Skin epidermis (tissue), 12 donors: ENCODE results near the gene STK17A.
"Not testable (repeated sequence)": the region's sequence is repeated elsewhere in the genome, so short reads cannot be mapped to it uniquely, and the experiment has no call there.

Experiments
- H3K27ac ChIP-seq, 21 experiments: fragments of 200-600 bp; sonication (generic) in 11 of 21; one replicate each; pipeline ENCODE4 v1.5.0; 2020; ENCODE audit warnings: mild to moderate bottlenecking in 3 of 21, inconsistent platforms in 2 of 21, moderate library complexity in 2 of 21
- H3K4me3 ChIP-seq, 7 experiments: fragments of 200-600 bp; sonication (generic) in 2 of 7; one replicate each; pipeline ENCODE4 v1.5.0; 2020; ENCODE audit warnings: inconsistent platforms in 2 of 7, mild to moderate bottlenecking in 2 of 7, moderate library complexity in 1 of 7

Gene STK17A

GRCh38 chr7:43626695-43627094 is 43.8 kb downstream of the STK17A start:
- Histone ChIP-seq H3K27ac (peak overlapping the region in 1 of 21 experiments; percentile 12), H3K4me3 (no peak overlapping the region)

- not testable (repeated sequence) for H3K4me3 ChIP-seq, H3K27ac ChIP-seq
These were observed 44.9 kb downstream of the STK17A start for GRCh38 chr7:43627798-43628197.

GRCh38 chr7:43628431-43628830 is 45.5 kb downstream of the STK17A start:
- H3K4me3 ChIP-seq: no peak overlapping the region

GRCh38 chr7:43629857-43630256 is 46.9 kb downstream of the STK17A start:
- H3K27ac ChIP-seq: no peak overlapping the region
- no peak overlapping the region for H3K4me3 ChIP-seq

More at GRCh38 chr7:43628431-43628830, 45.5 kb downstream of the STK17A start:
- H3K27ac ChIP-seq: no peak overlapping the region

- Histone ChIP-seq H3K4me3 (no peak overlapping the region), H3K27ac (no peak overlapping the region)
These were observed 47.6 kb downstream of the STK17A start for GRCh38 chr7:43630482-43630881.

- Histone ChIP-seq H3K4me3 (no peak overlapping the region), H3K27ac (peak overlapping the region in 1 of 21 experiments; percentile 10)
These were observed 48.7 kb downstream of the STK17A start for GRCh38 chr7:43631559-43631958.

GRCh38 chr7:43632746-43633145 is 49.8 kb downstream of the STK17A start:
- Histone ChIP-seq H3K27ac (no peak overlapping the region), H3K4me3 (no peak overlapping the region)

- no peak overlapping the region for H3K27ac ChIP-seq
- no peak overlapping the region for H3K4me3 ChIP-seq
These were observed 51.5 kb downstream of the STK17A start for GRCh38 chr7:43634384-43634783.

- peak overlapping the region in 7 of 21 experiments; percentile 22 to 69 (median 54) for H3K27ac ChIP-seq
- no peak overlapping the region for H3K4me3 ChIP-seq
These were observed 53.2 kb downstream of the STK17A start for GRCh38 chr7:43636093-43636492.

GRCh38 chr7:43637114-43637806 is 54.4 kb downstream of the STK17A start:
- no peak overlapping the region for H3K4me3 ChIP-seq
- peak overlapping the region in 14 of 21 experiments; percentile 3 to 71 (median 52) for H3K27ac ChIP-seq

GRCh38 chr7:43639858-43640491 is 57.1 kb downstream of the STK17A start:
- Histone ChIP-seq H3K4me3 (no peak overlapping the region), H3K27ac (peak overlapping the region in 14 of 21 experiments; percentile 20 to 72 (median 52))

- H3K4me3 ChIP-seq: no peak overlapping the region
- H3K27ac ChIP-seq: peak overlapping the region in 13 of 21 experiments; percentile 20 to 72 (median 55)
These were observed 57.8 kb downstream of the STK17A start for GRCh38 chr7:43640679-43641078.

- H3K27ac ChIP-seq: peak overlapping the region in 3 of 21 experiments; percentile 3 to 58 (median 16)
- H3K4me3 ChIP-seq: no peak overlapping the region
These were observed 60.2 kb downstream of the STK17A start for GRCh38 chr7:43642897-43643630.

GRCh38 chr7:43643846-43644245 is 60.9 kb downstream of the STK17A start:
- H3K27ac ChIP-seq: peak overlapping the region in 2 of 21 experiments; percentile 16 to 58
- H3K4me3 ChIP-seq: no peak overlapping the region

GRCh38 chr7:43645699-43646226 is 62.9 kb downstream of the STK17A start:
- H3K27ac ChIP-seq: peak overlapping the region in 18 of 21 experiments; percentile 44 to 98 (median 90)
- H3K4me3 ChIP-seq: no peak overlapping the region

GRCh38 chr7:43646603-43647338 is 63.9 kb downstream of the STK17A start:
- H3K27ac ChIP-seq: peak overlapping the region in 20 of 21 experiments; percentile 44 to 98 (median 90)

GRCh38 chr7:43647339-43647672 is 64.4 kb downstream of the STK17A start:
- peak overlapping the region; percentile 42 to 98 (median 89) for H3K27ac ChIP-seq
- no peak overlapping the region for H3K4me3 ChIP-seq

More at GRCh38 chr7:43646603-43647338, 63.9 kb downstream of the STK17A start:
- H3K4me3 ChIP-seq: no peak overlapping the region

- Histone ChIP-seq H3K4me3 (no peak overlapping the region), H3K27ac (peak overlapping the region; percentile 42 to 98 (median 89))
These were observed 65.0 kb downstream of the STK17A start for GRCh38 chr7:43647673-43648472.
